H1 (cell line): ENCODE data around the gene TBC1D20. TPM values are rescaled to one million over a fixed set of nuclear protein-coding genes. Genes with fewer than 3 reads are reported as not detected.

Source experiments
- CTCF ChIA-PET: fragments of 300-600 bp; sonication (Branson Sonifier 250); formaldehyde crosslinking; loops from one replicate; lab custom pipeline; 2021; ENCODE audit not compliant: partially characterized antibody; lab: Charles Lee
- POLR2A ChIA-PET: fragments of 300-600 bp; sonication (Branson Sonifier 250); formaldehyde crosslinking; loops from one replicate; lab custom pipeline; 2021; ENCODE audit warnings: inconsistent platforms; ENCODE audit not compliant: partially characterized antibody; lab: Charles Lee
- DNase-seq, 2 experiments: peaks; one replicate each; pipeline versions ENCODE4 v3.0.0 to v3.0.0-alpha.2; 2010 to 2022; ENCODE audit warnings: low spot score in 2 of 2, low read depth in 1 of 2, mixed read lengths in 1 of 2
- FAIRE-seq: peaks from 2 replicates; lab custom pipeline; 2011; peaks lifted over from hg19 to GRCh38; lab: Jason Lieb, UNC
- H2AFZ ChIP-seq: 2 replicates; pipeline ENCODE4 v1.8.1; 2012; ENCODE audit warnings: low read length, inconsistent platforms
- H2AK5ac ChIP-seq: 2 replicates; pipeline ENCODE4 v1.6.1; 2013; ENCODE audit warnings: low read depth, low read length
- H2BK120ac ChIP-seq: replicated peaks from 2 replicates; pipeline ENCODE3; 2013; ENCODE audit warnings: low read depth, low read length, inconsistent platforms
- H2BK12ac ChIP-seq: 2 replicates; pipeline ENCODE4 v1.6.1; 2013; ENCODE audit warnings: low read depth, low read length
- H2BK15ac ChIP-seq: 2 replicates; pipeline ENCODE4 v1.6.1; 2013; ENCODE audit warnings: low read length
- H2BK20ac ChIP-seq: 2 replicates; pipeline ENCODE4 v1.6.1; 2013; ENCODE audit warnings: low read length
- H2BK5ac ChIP-seq: 2 replicates; pipeline ENCODE4 v1.6.1; 2013; ENCODE audit warnings: low read depth, low read length
- H3K14ac ChIP-seq: 2 replicates; pipeline ENCODE4 v1.6.1; 2013; ENCODE audit warnings: inconsistent platforms; ENCODE audit not compliant: insufficient read length
- H3K18ac ChIP-seq: 2 replicates; pipeline ENCODE4 v1.6.1; 2013; ENCODE audit warnings: low read length; ENCODE audit errors: extremely low read depth
- H3K23ac ChIP-seq: 2 replicates; pipeline ENCODE4 v1.6.1; 2013; ENCODE audit warnings: inconsistent platforms; ENCODE audit not compliant: insufficient read length
- H3K23me2 ChIP-seq: 2 replicates; pipeline ENCODE4 v1.6.1; 2013; ENCODE audit warnings: low read depth, low read length
- H3K27ac ChIP-seq: 2 replicates; pipeline ENCODE4 v1.6.1; 2011; ENCODE audit warnings: low read depth, low read length, inconsistent platforms
- H3K27me3 ChIP-seq, 4 experiments: replicated peaks in 1 of 4; 1 replicate in 1 of 4; 2 replicates in 3 of 4; pipeline versions ENCODE4 v1.6.1 to v1.8.1; 2011 to 2013; ENCODE audit warnings: low read length in 3 of 4, mild to moderate bottlenecking in 3 of 4, inconsistent platforms in 2 of 4, mixed read lengths in 2 of 4, moderate library complexity in 1 of 4; ENCODE audit not compliant: control insufficient read depth in 3 of 4, insufficient read depth in 3 of 4; ENCODE audit errors: extremely low read depth in 1 of 4
- H3K36me3 ChIP-seq, 4 experiments: 2 replicates each; pipeline versions ENCODE4 v1.6.1 to v1.8.1; 2011 to 2013; ENCODE audit warnings: mild to moderate bottlenecking in 4 of 4, low read length in 3 of 4, moderate library complexity in 2 of 4, control low read depth in 1 of 4, inconsistent platforms in 1 of 4; ENCODE audit not compliant: insufficient read depth in 4 of 4, control insufficient read depth in 2 of 4
- H3K4ac ChIP-seq: replicated peaks from 2 replicates; pipeline ENCODE3; 2013; ENCODE audit warnings: low read length, low read depth, mixed read lengths, inconsistent platforms; ENCODE audit not compliant: insufficient read length
- H3K4me1 ChIP-seq, 4 experiments: replicated peaks in 1 of 4; 1 replicate in 1 of 4; 2 replicates in 3 of 4; pipeline versions ENCODE4 v1.6.1 to v1.8.1; 2011 to 2013; ENCODE audit warnings: low read length in 3 of 4, inconsistent platforms in 2 of 4, mixed read lengths in 1 of 4; ENCODE audit not compliant: insufficient read depth in 4 of 4, control insufficient read depth in 3 of 4
- H3K4me2 ChIP-seq, 2 experiments: 2 replicates each; pipeline versions ENCODE4 v1.6.1 to v1.8.1; 2011 to 2013; ENCODE audit warnings: low read depth in 2 of 2, low read length in 2 of 2, control low read depth in 1 of 2, inconsistent platforms in 1 of 2, mild to moderate bottlenecking in 1 of 2; ENCODE audit not compliant: insufficient read depth in 1 of 2
- H3K4me3 ChIP-seq, 4 experiments: fragments of 200-600, 300-600 bp in 1 of 4; sonication (generic), shearing (Covaris generic), sonication (Bioruptor Twin) in 1 of 4; 2 replicates each; pipeline versions ENCODE4 v1.5.1 to v1.8.1; 2011 to 2016; ENCODE audit warnings: low read length in 4 of 4, low read depth in 3 of 4, control low read depth in 2 of 4, inconsistent platforms in 2 of 4, mild to moderate bottlenecking in 2 of 4, mixed read lengths in 1 of 4, moderate library complexity in 1 of 4; ENCODE audit not compliant: insufficient read depth in 2 of 4; ENCODE audit errors: extremely low read depth in 1 of 4
- H3K56ac ChIP-seq: replicated peaks from 2 replicates; pipeline ENCODE3; 2013; ENCODE audit warnings: low read depth, mild to moderate bottlenecking, mixed read lengths, low read length, inconsistent platforms; ENCODE audit not compliant: insufficient read length
- H3K79me1 ChIP-seq: 2 replicates; pipeline ENCODE4 v1.6.1; 2013; ENCODE audit warnings: low read depth, low read length, control low read depth
- H3K79me2 ChIP-seq, 2 experiments: 2 replicates each; pipeline versions ENCODE4 v1.6.1 to v1.8.1; 2012 to 2013; ENCODE audit warnings: low read length in 2 of 2, mild to moderate bottlenecking in 2 of 2, inconsistent platforms in 1 of 2; ENCODE audit not compliant: insufficient read depth in 2 of 2, control insufficient read depth in 1 of 2
- H3K9ac ChIP-seq, 4 experiments: replicated peaks in 1 of 4; 1 replicate in 1 of 4; 2 replicates in 3 of 4; pipeline versions ENCODE4 v1.6.1 to v1.8.1; 2011 to 2013; ENCODE audit warnings: low read depth in 3 of 4, low read length in 3 of 4, control low read depth in 2 of 4, mild to moderate bottlenecking in 2 of 4, moderate library complexity in 2 of 4, inconsistent platforms in 1 of 4; ENCODE audit errors: extremely low read depth in 1 of 4
- H3K9me3 ChIP-seq, 2 experiments: 2 replicates each; pipeline versions ENCODE4 v1.6.1 to v1.8.1; 2012 to 2013; ENCODE audit warnings: mild to moderate bottlenecking in 2 of 2, moderate library complexity in 2 of 2, control low read depth in 1 of 2, inconsistent platforms in 1 of 2, low read depth in 1 of 2, low read length in 1 of 2, mixed read lengths in 1 of 2; ENCODE audit not compliant: insufficient read depth in 2 of 2
- H4K20me1 ChIP-seq, 2 experiments: replicated peaks in 1 of 2; 2 replicates each; pipeline versions ENCODE3 to v1.8.1; 2011 to 2013; ENCODE audit warnings: inconsistent platforms in 2 of 2, low read length in 2 of 2, mild to moderate bottlenecking in 1 of 2; ENCODE audit not compliant: insufficient read depth in 2 of 2, control insufficient read depth in 1 of 2
- H4K5ac ChIP-seq: 2 replicates; pipeline ENCODE4 v1.6.1; 2013; ENCODE audit warnings: low read length, low read depth, mixed read lengths, inconsistent platforms; ENCODE audit not compliant: insufficient read length
- H4K8ac ChIP-seq: 2 replicates; pipeline ENCODE4 v1.8.0; 2013; ENCODE audit warnings: mild to moderate bottlenecking, moderate library complexity, low read length, inconsistent platforms; ENCODE audit not compliant: insufficient read depth; ENCODE audit errors: extremely low read depth
- H4K91ac ChIP-seq: replicated peaks from 2 replicates; pipeline ENCODE3; 2013; ENCODE audit warnings: low read length, mixed read lengths, inconsistent platforms; ENCODE audit not compliant: insufficient read length
- WGBS, 2 experiments: shearing (Covaris generic) in 1 of 2; methylation state at CpG; one replicate each; pipeline versions ENCODE4 v1.1.6 to v1.1.7; 2013 to 2015; ENCODE audit warnings: low lambda C conversion rate in 2 of 2, mixed read lengths in 2 of 2, inconsistent platforms in 1 of 2, low coverage in 1 of 2, missing lambda C conversion rate in 1 of 2; ENCODE audit not compliant: insufficient replicate concordance in 2 of 2, insufficient coverage in 1 of 2, insufficient read length in 1 of 2; ENCODE audit errors: extremely low coverage in 1 of 2, missing lambda C conversion rate in 1 of 2; 5-methylcytosine and 5-hydroxymethylcytosine counted together
- polyA plus RNA-seq, 7 experiments: library from polyadenylated mRNA; depleted of rRNA in 3 of 7; stranded (reverse) in 5 of 7; unstranded in 2 of 7; fragments of >200 nt in 5 of 7; fragments of 200-250 nt in 2 of 7; gene quantifications; 1 replicate in 5 of 7; 2 replicates in 1 of 7; 4 replicates in 1 of 7; pipeline versions ENCODE4 v1.2.1 to v1.2.3, GENCODE V29; 2011 to 2013; ENCODE audit warnings: missing spikeins in 2 of 7, mixed read lengths in 2 of 7
- total RNA-seq: library from RNA; stranded (reverse); fragmentation: NEBNext Ultra II Directional; extraction: Animal tissue kit (Norgen Biotek cat#: 25700); gene quantifications from 2 replicates; pipeline ENCODE4 v1.2.1, GENCODE V29; 2021

The TBC1D20 gene
- total and polyA plus RNA-seq, 2 of the 8 experiments (the other 6 are each of a cell fraction or from before 2014, with no cell fraction given), result 14.5 to 17.1 TPM

- WGBS, 2 experiments, result 91% methylated on average over 9 of the region's 9 CpGs; no CpG with 5 or more reads in 1 of the 2 experiments
- Histone ChIP-seq H2BK120ac (no peak overlapping the region), H2AK5ac (no peak overlapping the region)
These were observed 10.0 kb upstream of the TBC1D20 start for GRCh38 chr20:472137-472846.

More at GRCh38 chr20:472137-472846, 10.0 kb upstream of the TBC1D20 start:
- FAIRE-seq, result no peak
- Histone ChIP-seq H3K4ac (no peak overlapping the region), H3K27ac (no peak overlapping the region), H4K20me1 (no peaks in the 10 kb centered on the region), H2AFZ (no peak overlapping the region), H4K5ac (no peak overlapping the region), H3K9me3 (peaks cover 21 to 27% of the 10 kb centered on the region in 2 experiments), H3K4me3 (no peak overlapping the region), H2BK12ac (no peak overlapping the region), H2BK20ac (no peak overlapping the region), H3K4me1 (no peaks in the 10 kb centered on the region), H3K79me2 (no peaks in the 10 kb centered on the region), H3K27me3 (no peaks in the 10 kb centered on the region), H2BK5ac (no peak overlapping the region), H3K18ac (no peak overlapping the region), H4K91ac (no peak overlapping the region), H3K23ac (no peak overlapping the region), H3K23me2 (no peaks in the 10 kb centered on the region), H3K56ac (no peak overlapping the region), H2BK15ac (no peak overlapping the region), H3K14ac (no peak overlapping the region), H3K36me3 (peaks cover 0 to 4% (median 2%) of the 10 kb centered on the region in 4 experiments; a peak in 3 of 8 replicates), H3K79me1 (no peaks in the 10 kb centered on the region), H3K4me2 (no peak overlapping the region), H3K9ac (no peak overlapping the region), H4K8ac (no peak overlapping the region)
- ChIA-PET POLR2A (interaction anchor here (0.9 to 4.4 kb wide), 4 partner anchors 11 to 119 kb away, joined by 3 to 26 read pairs (median 4); partner anchors contain the start of gene TBC1D20), CTCF (interaction anchor here (1.9 kb wide), 1 partner anchor 41 kb away, joined by 7 read pairs; no protein-coding TSS in a partner anchor)
- no peak for DNase-seq
